Measurements from ENCODE around the gene SPIRE1.

Gene SPIRE1

GRCh38 chr18:12657684-12658425, at the start of gene SPIRE1:
Gene SPIRE1, minus strand, starts transcription at chr18:12658107. Its CDS starts 241 bp downstream, at chr18:12657866.
- peak; percentile 83 for DNase-seq (ENCODE audit: low spot score)

GRCh38 chr18:12703664-12704063, 45.8 kb upstream of the SPIRE1 start:
- DNase-seq (ENCODE audit: low spot score), result no peak

- no peak for DNase-seq (ENCODE audit: low spot score)
These were observed 45.2 kb upstream of the SPIRE1 start for GRCh38 chr18:12703096-12703567.

- peak; percentile 95 for DNase-seq (ENCODE audit: low spot score)
These were observed 44.6 kb upstream of the SPIRE1 start, which contains the start of the genes CEP76 and PSMG2 for GRCh38 chr18:12702221-12703095. Gene CEP76, minus strand, starts transcription at chr18:12702723. Its CDS starts 175 bp downstream, at chr18:12702548. Gene PSMG2, plus strand, starts transcription at chr18:12703042. Its CDS starts 66 bp downstream, at chr18:12703108.

- no peak for DNase-seq (ENCODE audit: low spot score)
These were observed 43.3 kb upstream of the SPIRE1 start for GRCh38 chr18:12701161-12701560.

GRCh38 chr18:12699747-12700146, 41.8 kb upstream of the SPIRE1 start:
- DNase-seq (ENCODE audit: low spot score), result no peak

- DNase-seq (ENCODE audit: low spot score), result no peak
These were observed 36.1 kb upstream of the SPIRE1 start for GRCh38 chr18:12694032-12694431.

- DNase-seq (ENCODE audit: low spot score), result no peak
These were observed 34.3 kb upstream of the SPIRE1 start for GRCh38 chr18:12692206-12692605.

GRCh38 chr18:12689256-12689850, 31.4 kb upstream of the SPIRE1 start:
- no peak for DNase-seq (ENCODE audit: low spot score)

GRCh38 chr18:12686100-12686499, 28.2 kb upstream of the SPIRE1 start:
- DNase-seq (ENCODE audit: low spot score), result no peak

GRCh38 chr18:12679183-12679786, 21.4 kb upstream of the SPIRE1 start:
- DNase-seq (ENCODE audit: low spot score), result no peak

- no peak for DNase-seq (ENCODE audit: low spot score)
These were observed 10.1 kb upstream of the SPIRE1 start for GRCh38 chr18:12668041-12668440.

- peak; percentile 60 for DNase-seq (ENCODE audit: low spot score)
These were observed 2.1 kb upstream of the SPIRE1 start for GRCh38 chr18:12659904-12660605.

- peak; percentile 58 for DNase-seq (ENCODE audit: low spot score)
These were observed 675 bp upstream of the SPIRE1 start for GRCh38 chr18:12658426-12659138.

GRCh38 chr18:12656938-12657683, 796 bp downstream of the SPIRE1 start:
- peak; percentile 55 for DNase-seq (ENCODE audit: low spot score)

GRCh38 chr18:12656605-12656937, 1.3 kb downstream of the SPIRE1 start:
- no peak for DNase-seq (ENCODE audit: low spot score)

GRCh38 chr18:12654971-12655370, 2.9 kb downstream of the SPIRE1 start:
- no peak for DNase-seq (ENCODE audit: low spot score)

- no peak for DNase-seq (ENCODE audit: low spot score)
These were observed 5.0 kb downstream of the SPIRE1 start for GRCh38 chr18:12652861-12653401.

- no peak for DNase-seq (ENCODE audit: low spot score)
These were observed 6.3 kb downstream of the SPIRE1 start for GRCh38 chr18:12651651-12652050.

GRCh38 chr18:12647773-12648172, 10.1 kb downstream of the SPIRE1 start:
- no peak for DNase-seq (ENCODE audit: low spot score)
